ENCODE data around the gene USP40. TPM values are rescaled to one million over a fixed set of nuclear protein-coding genes. Genes with fewer than 3 reads are reported as not detected.

The USP40 gene
- total RNA-seq: 10 to 100 TPM; 21.8 to 60.3 (median 38.2) TPM

GRCh38 chr2:233566141-233566956, at the start of gene USP40:
Gene USP40, minus strand, starts transcription at chr2:233566782. Its CDS starts 1,228 bp downstream, at chr2:233565554.
- TF ChIP-seq CTCF (IDR thresholded peaks at IDR 0.05; ENCODE audit: low read depth): no peak

- TF ChIP-seq CTCF (IDR thresholded peaks at IDR 0.05; ENCODE audit: low read depth): no peak
Measured at GRCh38 chr2:233611284-233611683, 44.7 kb upstream of the USP40 start.

- TF ChIP-seq CTCF (IDR thresholded peaks at IDR 0.05; ENCODE audit: low read depth): no peak
Measured at GRCh38 chr2:233605680-233606079, 39.1 kb upstream of the USP40 start.

GRCh38 chr2:233604826-233605225, 38.2 kb upstream of the USP40 start:
- no peak for TF ChIP-seq CTCF (IDR thresholded peaks at IDR 0.05; ENCODE audit: low read depth)

GRCh38 chr2:233603520-233603919, 36.9 kb upstream of the USP40 start:
- no peak for TF ChIP-seq CTCF (IDR thresholded peaks at IDR 0.05; ENCODE audit: low read depth)

- TF ChIP-seq CTCF (IDR thresholded peaks at IDR 0.05; ENCODE audit: low read depth): no peak
Measured at GRCh38 chr2:233602076-233602475, 35.5 kb upstream of the USP40 start.

GRCh38 chr2:233600386-233600785, 33.8 kb upstream of the USP40 start:
- TF ChIP-seq CTCF (IDR thresholded peaks at IDR 0.05; ENCODE audit: low read depth): no peak
